Measurements from ENCODE around the gene SCYGR1.
"Not testable (repeated sequence)": the region's sequence is repeated elsewhere in the genome, so short reads cannot be mapped to it uniquely, and the experiment has no call there.

The SCYGR1 gene

GRCh38 chr2:227387583-227387982, at the start of gene SCYGR1:
TSS of gene SCYGR1 (minus strand) at chr2:227387949. CDS start at chr2:227387949, 0 bp downstream.
- DNase-seq = not testable (repeated sequence)

- peak; percentile 69 to 74 for DNase-seq
These were observed 48.9 kb upstream of the SCYGR1 start for GRCh38 chr2:227436436-227437174.

- no peak for DNase-seq
These were observed 45.4 kb upstream of the SCYGR1 start for GRCh38 chr2:227433171-227433570.

- DNase-seq = no peak
These were observed 42.9 kb upstream of the SCYGR1 start for GRCh38 chr2:227430639-227431038.

DNA sequence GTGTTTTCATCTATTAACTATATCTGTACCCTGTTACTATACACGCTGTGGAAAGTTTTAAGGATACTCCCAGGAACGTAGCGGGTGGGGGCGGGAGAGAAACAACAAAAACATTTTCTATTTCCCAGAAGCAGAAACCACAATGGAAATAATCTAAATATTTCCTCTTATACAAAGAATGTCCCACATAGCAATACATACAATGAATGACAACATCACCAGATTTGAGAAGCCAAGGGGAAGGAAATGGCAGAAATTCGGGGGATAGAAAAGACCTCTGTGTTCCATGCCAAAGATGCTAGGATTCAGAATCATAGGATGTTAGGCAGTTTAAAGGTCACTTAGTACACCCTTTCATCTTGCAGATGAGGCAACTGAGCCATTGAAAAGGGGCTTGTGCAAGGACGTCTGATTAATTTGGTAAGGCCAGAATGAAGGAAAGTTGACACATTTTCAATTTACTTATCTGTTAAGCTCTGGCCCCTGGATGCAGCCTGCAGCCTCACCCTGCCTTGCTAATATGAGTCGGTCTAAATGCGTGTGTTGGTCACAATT, 41.1 kb upstream of the SCYGR1 start:
- DNase-seq = no peak

GRCh38 chr2:227423656-227424499, 36.1 kb upstream of the SCYGR1 start:
- DNase-seq = no peak

DNA sequence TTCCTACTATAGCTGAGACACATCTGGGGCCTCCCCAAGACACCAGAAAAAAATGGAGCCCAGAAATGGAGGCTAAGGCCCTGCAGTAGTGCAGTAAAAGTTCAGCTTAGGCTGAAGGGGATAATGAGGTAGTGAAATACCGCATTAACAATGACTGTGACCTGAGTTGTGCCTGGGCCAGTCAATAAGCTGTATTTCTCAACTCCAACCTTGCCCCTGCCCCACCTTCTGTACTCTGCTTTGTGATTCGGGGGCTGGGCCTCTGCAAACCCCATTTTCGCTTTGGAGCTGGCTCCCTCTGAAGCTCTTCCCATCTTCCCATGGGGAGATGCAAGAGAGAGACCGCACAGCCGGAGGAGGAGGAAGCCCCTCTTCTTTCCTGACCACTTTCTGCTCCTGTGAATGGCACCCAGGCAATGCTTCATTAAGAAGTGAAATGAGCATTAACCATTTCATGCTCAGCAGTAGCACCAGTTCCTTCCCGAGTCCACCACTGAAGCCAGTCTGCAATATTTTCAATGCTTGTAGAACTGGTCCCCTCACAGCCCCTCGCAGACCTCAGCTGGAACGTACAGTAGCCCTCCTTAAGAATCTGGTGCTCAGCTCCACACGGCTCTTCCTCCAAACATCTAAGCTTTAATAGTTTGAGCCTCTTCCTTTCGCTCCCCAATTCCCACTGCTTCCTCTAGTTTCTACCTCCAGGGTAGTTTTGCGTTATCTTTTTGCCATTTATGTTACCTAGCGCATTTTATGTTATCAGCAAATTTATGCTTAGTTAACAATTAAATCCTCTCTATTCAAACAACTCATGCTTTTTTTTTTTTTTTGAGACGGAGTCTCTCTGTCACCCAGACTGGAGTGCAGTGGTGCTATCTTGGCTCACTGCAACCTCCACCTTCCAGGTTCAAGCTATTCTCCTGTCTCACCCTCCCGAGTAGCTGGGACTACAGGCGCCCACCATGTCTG, 32.6 kb upstream of the SCYGR1 start:
- DNase-seq = no peak

DNA sequence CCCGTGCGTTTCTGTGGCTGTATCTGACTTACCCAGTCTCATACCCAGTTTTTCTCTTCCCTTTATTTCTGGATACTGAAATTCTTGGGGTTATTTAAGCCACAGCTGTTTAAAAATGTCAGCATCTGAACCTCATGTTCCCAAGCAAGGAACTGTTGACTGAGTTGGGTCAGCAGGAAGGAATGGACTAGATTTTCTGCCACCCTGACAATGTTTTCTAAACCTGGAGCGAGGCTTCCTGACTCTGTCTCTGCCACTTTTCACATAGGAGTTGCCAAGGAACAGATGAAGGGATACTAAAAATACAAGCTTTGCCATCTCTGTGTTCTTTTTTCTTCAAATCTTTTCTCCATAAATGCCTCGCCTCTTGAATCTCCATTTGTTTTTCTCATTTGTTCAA, 29.0 kb upstream of the SCYGR1 start:
- DNase-seq = no peak

DNA sequence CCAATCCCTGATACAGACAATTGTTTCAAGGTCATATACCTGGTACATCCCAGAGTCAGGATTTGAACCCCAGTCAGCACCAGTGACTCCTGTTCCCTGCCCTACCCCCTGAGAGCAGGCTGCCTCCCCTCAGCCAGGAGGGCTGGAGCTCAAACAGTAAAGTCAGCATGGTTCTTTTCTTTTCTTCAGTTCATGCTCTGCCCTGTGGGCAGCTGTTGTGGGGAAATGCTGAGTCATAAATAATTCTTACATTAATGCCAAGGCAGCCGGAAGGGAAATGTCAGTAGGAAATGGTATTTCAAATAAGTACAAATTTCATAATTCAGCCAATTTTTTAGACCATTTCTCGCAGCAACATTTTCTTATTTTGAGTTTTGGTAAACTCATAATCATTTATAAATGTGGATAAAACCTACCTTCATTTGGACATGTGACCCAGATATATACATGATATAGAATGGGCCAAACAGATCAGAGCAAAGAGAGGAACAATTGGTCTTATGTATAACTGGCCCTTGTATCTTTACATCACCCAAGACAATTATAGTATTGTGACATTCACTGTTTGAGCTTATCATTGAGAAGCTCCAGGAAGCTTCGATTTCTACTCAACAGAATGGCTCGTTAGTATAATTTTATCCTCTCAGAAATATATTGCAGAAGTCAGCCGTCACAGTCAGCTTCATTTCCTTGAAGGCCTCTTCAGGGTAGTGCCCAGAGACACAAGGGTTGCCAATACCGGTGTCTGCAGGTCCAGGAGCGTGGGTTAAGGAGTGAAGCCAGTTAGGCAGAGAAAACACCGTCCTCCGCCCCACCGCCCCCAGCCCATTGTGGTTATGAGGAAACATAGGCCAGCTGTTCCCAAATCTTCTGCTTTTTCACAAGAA, 28.0 kb upstream of the SCYGR1 start:
- DNase-seq = peak; percentile 86 to 93

DNA sequence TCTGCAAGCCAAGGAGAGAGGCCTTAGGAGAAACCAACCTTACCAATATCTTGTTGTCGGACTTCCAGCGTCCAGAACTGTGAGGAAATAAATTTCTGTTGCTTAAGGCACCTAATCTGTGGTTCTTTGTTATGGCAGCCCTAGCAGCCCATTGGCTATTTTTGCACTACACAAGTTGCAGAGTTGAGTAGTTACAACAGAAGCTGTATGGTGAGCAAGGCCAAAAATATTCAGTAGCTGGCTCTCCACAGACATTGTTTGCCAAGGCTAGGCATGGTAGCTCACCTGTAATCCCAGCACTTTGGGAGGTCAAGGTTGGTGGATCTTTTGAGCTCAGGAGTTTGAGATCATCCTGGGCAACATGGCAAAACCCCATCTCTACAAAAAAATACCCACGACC, 27.1 kb upstream of the SCYGR1 start:
- no peak for DNase-seq

GRCh38 chr2:227413371-227413770, 25.6 kb upstream of the SCYGR1 start:
- no peak for DNase-seq

DNA sequence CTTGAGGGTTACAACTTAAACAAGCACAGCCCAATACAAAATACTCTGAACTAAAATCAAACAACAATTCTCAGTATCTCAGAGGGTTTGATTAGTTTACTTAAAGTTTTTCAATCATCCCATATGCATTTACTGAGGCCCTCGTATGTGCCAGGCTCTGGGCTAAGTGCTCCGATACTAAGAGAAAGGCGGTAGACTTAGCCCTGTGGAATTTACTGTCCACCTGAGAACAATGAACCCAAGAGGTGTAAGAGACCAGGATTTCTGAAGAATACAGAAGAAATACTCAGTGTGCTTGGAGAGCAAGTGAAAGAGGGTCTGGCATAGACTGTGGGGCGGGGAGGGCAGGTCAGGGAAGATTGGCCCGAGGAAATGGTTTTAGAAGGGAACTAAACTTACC, 25.1 kb upstream of the SCYGR1 start:
- DNase-seq = no peak

GRCh38 chr2:227411990-227412350, 24.2 kb upstream of the SCYGR1 start:
- no peak for DNase-seq

DNA sequence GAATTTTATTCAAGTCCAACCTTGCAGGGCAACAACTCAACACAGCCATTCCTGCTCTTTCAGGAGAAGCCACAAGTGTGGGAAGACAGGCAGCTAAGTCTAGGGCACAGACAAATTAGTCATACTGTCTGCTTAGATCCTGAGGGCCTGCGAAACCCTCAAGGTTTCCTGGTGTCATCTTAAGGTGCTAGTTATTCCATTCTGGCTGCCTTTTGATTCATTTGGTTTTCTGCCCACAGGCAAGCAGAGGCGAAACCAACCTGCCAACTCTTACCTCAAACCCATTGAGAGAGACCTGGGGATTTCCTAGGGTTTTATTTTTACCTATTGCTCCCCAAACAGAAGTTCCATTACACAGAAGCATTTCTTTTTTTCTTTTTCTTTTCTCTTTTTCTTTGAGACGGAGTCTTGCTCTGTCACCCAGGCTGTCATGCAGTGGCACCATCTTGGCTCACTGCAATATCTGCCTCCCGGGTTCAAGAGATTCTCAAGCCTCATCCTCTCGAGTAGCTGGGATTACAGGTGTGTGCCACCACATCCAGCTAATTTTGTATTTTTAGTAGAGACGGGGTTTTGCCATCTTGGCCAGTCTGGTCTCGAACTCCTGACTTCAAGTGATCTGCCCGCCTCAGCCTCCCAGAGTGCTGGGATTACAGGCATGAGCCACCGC, 23.7 kb upstream of the SCYGR1 start:
- no peak for DNase-seq

DNA sequence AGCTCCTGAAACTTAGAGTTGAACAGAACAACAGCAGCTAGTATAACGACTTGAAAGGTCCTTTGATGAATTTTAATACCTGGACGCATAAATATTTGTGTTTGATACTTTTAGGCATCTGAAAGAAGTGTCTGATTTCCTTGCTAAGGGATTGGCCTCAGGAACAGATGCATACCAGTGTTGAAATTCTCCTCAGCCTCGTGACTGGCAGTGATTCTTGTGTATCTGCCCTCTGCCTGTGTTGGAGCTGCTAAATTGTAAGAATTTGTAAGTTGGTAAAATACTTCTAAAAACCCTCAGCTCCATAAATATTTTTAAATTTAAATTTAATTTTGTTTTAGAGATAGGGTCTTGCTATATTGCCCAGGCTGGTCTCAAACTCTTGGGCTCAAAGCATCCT, 22.4 kb upstream of the SCYGR1 start:
- DNase-seq = no peak

GRCh38 chr2:227407591-227408151, 19.9 kb upstream of the SCYGR1 start:
- DNase-seq = peak; percentile 64 to 80

GRCh38 chr2:227406177-227407031, 18.7 kb upstream of the SCYGR1 start:
- peak; percentile 14 for DNase-seq

DNA sequence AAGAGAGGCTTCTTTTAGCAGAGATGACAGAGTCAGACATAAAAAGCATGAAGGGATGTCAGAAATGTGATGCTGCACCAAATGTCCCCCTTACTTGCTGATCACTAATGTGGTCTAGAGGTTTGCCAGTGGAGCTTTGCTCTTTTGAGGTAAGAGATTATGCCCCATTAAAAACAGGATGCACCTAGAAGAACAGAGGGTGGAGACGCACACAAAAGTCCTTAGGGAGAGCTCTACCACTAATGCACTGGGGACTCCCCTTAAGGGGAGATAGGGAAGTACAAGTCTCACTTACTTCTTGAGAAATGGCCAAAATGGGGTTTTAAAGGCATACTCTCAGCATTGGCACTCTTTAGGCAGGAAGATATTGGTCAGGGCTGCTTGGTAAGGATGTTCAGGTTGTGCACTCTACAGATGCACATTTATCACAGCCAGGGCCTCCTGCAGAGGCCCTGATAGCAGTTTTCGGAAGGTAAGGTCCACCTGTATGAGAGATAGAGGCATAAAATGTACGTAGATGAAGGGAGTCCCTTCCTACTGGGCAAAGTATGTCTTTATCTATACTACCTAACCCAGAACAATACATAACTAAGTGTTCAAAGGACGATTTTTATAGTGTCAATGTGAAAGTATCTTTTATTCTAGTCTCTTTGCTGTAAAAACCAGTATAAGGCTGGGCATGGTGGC, 17.0 kb upstream of the SCYGR1 start:
- DNase-seq = peak; percentile 5 to 21

DNA sequence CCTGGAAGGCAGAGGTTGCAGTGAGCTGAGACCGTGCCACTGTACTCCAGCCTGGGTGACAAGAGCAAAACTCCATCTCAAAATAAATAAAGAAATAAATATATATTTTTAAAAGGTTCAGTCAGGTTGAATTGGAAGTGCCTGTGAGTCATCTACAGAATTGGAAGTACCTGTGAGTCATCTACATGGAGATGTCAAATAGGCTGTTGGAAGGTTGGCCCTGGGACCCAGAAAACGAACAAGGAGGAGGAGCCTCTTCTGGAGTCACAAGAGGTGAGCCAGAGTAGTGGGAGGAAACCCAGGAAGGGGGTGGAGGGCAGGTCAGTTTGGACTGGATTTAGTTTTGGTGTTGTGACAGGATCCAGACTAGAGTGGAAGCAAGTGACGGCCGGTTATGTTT, 15.2 kb upstream of the SCYGR1 start:
- no peak for DNase-seq

Measured in AML-193 (cell line).